ENCODE results near the gene POLD3. TPM values are rescaled to one million over a fixed set of nuclear protein-coding genes. Genes with fewer than 3 reads are reported as not detected.

POLD3 gene
- total and polyA plus RNA-seq, 10 of the 15 experiments (the other 5 are each of a cell fraction or from before 2014, with no cell fraction given): 23.8 to 63.7 (median 38.7) TPM

- ChIA-PET POLR2A (no interaction called here), SMC1A (ENCODE audit: uncharacterized antibody, unreplicated experiment) (no interaction called here), CTCF (no interaction called here), RAD21 (ENCODE audit: unreplicated experiment) (no interaction called here)
- intact Hi-C loops (cut with micrococcal nuclease; ENCODE audit: unreplicated experiment) (no loop called here), in situ Hi-C loops (cut with MboI) (no loop called here)
- Histone ChIP-seq H3K4me1 (ENCODE audit: control insufficient read depth, insufficient read depth, low read length) (peaks cover 6% of the 10 kb centered on the region; the same call in 1 of the 2 replicates), H3K4me2 (ENCODE audit: control insufficient read depth, insufficient read depth) (no peak overlapping the region), H3K36me3 (ENCODE audit: control insufficient read depth in 2 of 2, insufficient read depth in 2 of 2, low read length in 1 of 2) (no peaks in the 10 kb centered on the region), H3K4me3 (no peak overlapping the region), H2AFZ (ENCODE audit: control insufficient read depth, low read depth, low read length) (no peak overlapping the region), H3K9me3 (replicated peaks; ENCODE audit: control insufficient read depth, insufficient read depth, low read length) (no peaks in the 10 kb centered on the region), H3K9ac (ENCODE audit: control insufficient read depth, insufficient read depth, low read length) (no peak overlapping the region), H3K27ac (ENCODE audit: control insufficient read depth, insufficient read depth) (no peak overlapping the region), H3K27me3 (replicated peaks in 1 of 2; ENCODE audit: control insufficient read depth in 2 of 2, insufficient read depth in 2 of 2, low read length in 1 of 2) (no peaks in the 10 kb centered on the region; a peak in 1 of 4 replicates), H4K20me1 (ENCODE audit: control insufficient read depth, insufficient read depth) (no peaks in the 10 kb centered on the region), H3K79me2 (ENCODE audit: control insufficient read depth, insufficient read depth, low read length) (no peaks in the 10 kb centered on the region)
- FAIRE-seq: no peak
- no peak for TF ChIP-seq CHD1 (IDR thresholded peaks at IDR 0.05; ENCODE audit: low read depth, low read length)
- TF ChIP-seq BCL3 (IDR thresholded peaks at IDR 0.05; ENCODE audit: borderline replicate concordance, insufficient read depth, low read depth, low read length, poor library complexity, severe bottlenecking): peak; percentile 42
- WGBS (ENCODE audit: insufficient coverage, insufficient replicate concordance, low lambda C conversion rate, missing lambda C conversion rate): 75% methylated on average over 6 of the region's 6 CpGs
- BruUV-seq (replicated peaks): no TSS peak
- ATAC-seq: no peak
- no peak for DNase-seq (ENCODE audit: low read depth, low spot score)
These were observed 14.6 kb upstream of the POLD3 start for GRCh38 chr11:74577624-74578396.

GRCh38 chr11:74579577-74580270 is 12.7 kb upstream of the POLD3 start:
- no peak overlapping the region for H2AFZ ChIP-seq (ENCODE audit: control insufficient read depth, low read depth, low read length)
- no peak for TF ChIP-seq TCF7 (IDR thresholded peaks at IDR 0.05; ENCODE audit: borderline replicate concordance)
- no peak for TF ChIP-seq BCL11A (IDR thresholded peaks at IDR 0.05; ENCODE audit: low read depth, low read length)
- no peak for TF ChIP-seq STAT1 (conservative IDR thresholded peaks at IDR 0.05)
- TF ChIP-seq POLR2AphosphoS2 (IDR thresholded peaks at IDR 0.05; ENCODE audit: low read depth, low read length): no peak
- no peak for TF ChIP-seq BHLHE40 (IDR thresholded peaks at IDR 0.05; ENCODE audit: borderline replicate concordance in 1 of 2, low read depth in 2 of 2, low read length in 1 of 2)
- TF ChIP-seq RBBP5 (conservative IDR thresholded peaks at IDR 0.05): no peak
- no peak for TF ChIP-seq IKZF2 (IDR thresholded peaks at IDR 0.05)
- no peak for TF ChIP-seq ATF7 (IDR thresholded peaks at IDR 0.05; ENCODE audit: low read depth)

More at GRCh38 chr11:74579577-74580270, 12.7 kb upstream of the POLD3 start:
- H3K36me3 ChIP-seq (ENCODE audit: control insufficient read depth in 2 of 2, insufficient read depth in 2 of 2, low read length in 1 of 2): no peaks in the 10 kb centered on the region
- H3K4me3 ChIP-seq: no peak overlapping the region
- H3K4me1 ChIP-seq (ENCODE audit: control insufficient read depth, insufficient read depth, low read length): peaks cover 6% of the 10 kb centered on the region; the same call in 1 of the 2 replicates
- ChIA-PET CTCF (interaction anchor here (0.7 to 2.5 kb wide), 2 partner anchors 13 to 28 kb away, joined by 3 to 5 read pairs; no protein-coding TSS in a partner anchor), RAD21 (ENCODE audit: unreplicated experiment) (no interaction called here), POLR2A (no interaction called here), SMC1A (ENCODE audit: uncharacterized antibody, unreplicated experiment) (no interaction called here)
- no TSS peak for BruUV-seq (replicated peaks)
- no peak overlapping the region for H3K4me2 ChIP-seq (ENCODE audit: control insufficient read depth, insufficient read depth)
- H3K9me3 ChIP-seq (replicated peaks; ENCODE audit: control insufficient read depth, insufficient read depth, low read length): no peaks in the 10 kb centered on the region
- ATAC-seq (no peak), FAIRE-seq (no peak), DNase-seq (ENCODE audit: low read depth, low spot score) (no peak)
- H3K79me2 ChIP-seq (ENCODE audit: control insufficient read depth, insufficient read depth, low read length): no peaks in the 10 kb centered on the region
- no peaks in the 10 kb centered on the region; a peak in 1 of 4 replicates for H3K27me3 ChIP-seq (replicated peaks in 1 of 2; ENCODE audit: control insufficient read depth in 2 of 2, insufficient read depth in 2 of 2, low read length in 1 of 2)
- no peak overlapping the region for H3K9ac ChIP-seq (ENCODE audit: control insufficient read depth, insufficient read depth, low read length)
- 19% methylated on average over 6 of the region's 6 CpGs for WGBS (ENCODE audit: insufficient coverage, insufficient replicate concordance, low lambda C conversion rate, missing lambda C conversion rate)
- intact Hi-C loops (cut with micrococcal nuclease; ENCODE audit: unreplicated experiment): no loop called here
- H4K20me1 ChIP-seq (ENCODE audit: control insufficient read depth, insufficient read depth): no peaks in the 10 kb centered on the region
- in situ Hi-C loops (cut with MboI): no loop called here
- no peak overlapping the region for H3K27ac ChIP-seq (ENCODE audit: control insufficient read depth, insufficient read depth)
